PC-3 (cell line): ENCODE results near the gene GALK2. TPM values are rescaled to one million over a fixed set of nuclear protein-coding genes. Genes with fewer than 3 reads are reported as not detected.

Source experiments
- ATAC-seq: fragments of 200-7000 bp; cut with Tn5 transposase; 2 replicates; pipeline ENCODE4 v1.9.1; 2020; ENCODE audit warnings: mild to moderate bottlenecking, moderate library complexity
- BruUV-seq: library from RNA; stranded (reverse); fragments of 400-500 nt; replicated peaks from 2 replicates; lab custom pipeline; 2021; lab: Mats Ljungman, UMichigan
- CTCF ChIA-PET: fragments of 300-600 bp; sonication (Branson Sonifier 250); formaldehyde crosslinking; loops from one replicate; lab custom pipeline; 2022; ENCODE audit warnings: antibody characterized with exemption; lab: Charles Lee
- POLR2A ChIA-PET: fragments of 300-600 bp; sonication (Branson Sonifier 250); formaldehyde crosslinking; loops from one replicate; lab custom pipeline; 2022; ENCODE audit warnings: antibody characterized with exemption; ENCODE audit not compliant: unreplicated experiment; lab: Charles Lee
- DNase-seq: peaks from one replicate; pipeline ENCODE4 v3.0.0-alpha.2; 2015
- H2AFZ ChIP-seq: fragments of 300-600 bp; sonication (generic); 2 replicates; pipeline ENCODE4 v1.6.0; 2016; ENCODE audit warnings: antibody characterized with exemption, low read length
- H3F3A ChIP-seq: fragments of 300-600 bp; sonication (generic); one replicate; pipeline ENCODE4 v1.6.0; 2017; ENCODE audit warnings: antibody characterized with exemption, low read length, control low read depth, mild to moderate bottlenecking; ENCODE audit not compliant: unreplicated experiment
- H3K27ac ChIP-seq: fragments of 300-600 bp; sonication (generic); 2 replicates; pipeline ENCODE4 v1.5.1; 2016; ENCODE audit warnings: mild to moderate bottlenecking, low read length
- H3K27me3 ChIP-seq: fragments of 300-600 bp; sonication (generic); 2 replicates; pipeline ENCODE4 v1.6.1; 2016; ENCODE audit warnings: low read length, mixed read lengths
- H3K36me3 ChIP-seq: fragments of 300-600 bp; sonication (generic); 2 replicates; pipeline ENCODE4 v1.6.1; 2016; ENCODE audit warnings: low read depth, mixed run types, low read length, mixed read lengths
- H3K4me1 ChIP-seq: fragments of 300-600 bp; sonication (generic); 2 replicates; pipeline ENCODE4 v1.5.1; 2016; ENCODE audit warnings: low read length; ENCODE audit not compliant: insufficient read depth
- H3K4me2 ChIP-seq: fragments of 300-600 bp; sonication (generic); 2 replicates; pipeline ENCODE4 v1.6.0; 2016; ENCODE audit warnings: low read length
- H3K4me3 ChIP-seq: fragments of 300-600 bp; sonication (generic); 2 replicates; pipeline ENCODE4 v1.5.1; 2016; ENCODE audit warnings: mild to moderate bottlenecking, low read length, mixed read lengths
- H3K79me2 ChIP-seq: fragments of 300-600 bp; sonication (generic); 2 replicates; pipeline ENCODE4 v1.6.1; 2017; ENCODE audit warnings: low read length, mixed read lengths
- H3K9ac ChIP-seq: fragments of 300-600 bp; sonication (generic); 2 replicates; pipeline ENCODE4 v1.6.0; 2016; ENCODE audit warnings: mild to moderate bottlenecking, low read length
- H3K9me2 ChIP-seq: fragments of 300-600 bp; sonication (generic); replicated peaks from 2 replicates; pipeline ENCODE4 v1.6.1; 2016; ENCODE audit warnings: mixed run types, low read length, mixed read lengths
- H3K9me3 ChIP-seq: fragments of 300-600 bp; sonication (generic); 2 replicates; pipeline ENCODE4 v1.6.1; 2016; ENCODE audit warnings: low read length, mixed read lengths
- H4K20me1 ChIP-seq: fragments of 300-600 bp; sonication (generic); 2 replicates; pipeline ENCODE4 v1.6.1; 2016; ENCODE audit warnings: low read length, mixed read lengths
- CTCF ChIP-seq: fragments of 300-600 bp; sonication (generic); conservative IDR thresholded peaks from 2 replicates; pipeline ENCODE4 v1.5.1; 2017; ENCODE audit warnings: antibody characterized with exemption, low read depth, mild to moderate bottlenecking, low read length
- EZH2 ChIP-seq: fragments of 300-600 bp; sonication (generic); IDR thresholded peaks from one replicate; pipeline ENCODE4 v1.6.1; 2017; ENCODE audit warnings: antibody characterized with exemption, mild to moderate bottlenecking, low read length; ENCODE audit not compliant: unreplicated experiment
- EZH2phosphoT487 ChIP-seq: fragments of 300-600 bp; sonication (generic); IDR thresholded peaks from 2 replicates; pipeline ENCODE4 v1.6.1; 2018; ENCODE audit warnings: mild to moderate bottlenecking, antibody characterized with exemption, low read length, borderline replicate concordance
- intact Hi-C: fragments of 100-400 bp; cut with micrococcal nuclease; formaldehyde crosslinking; loops from 2 replicates; pipeline ENCODE4 v1.9.0; 2023
- total RNA-seq: library from RNA; depleted of rRNA; stranded (reverse); fragments of >200 nt; gene quantifications from 2 replicates; pipeline ENCODE4 v1.2.3, GENCODE V29; 2014

The GALK2 gene
- total RNA-seq, 1 experiment from 2014 or later, result 27.2 TPM

- no peaks in the 10 kb centered on the region for H3K9me2 ChIP-seq
- H3K36me3 ChIP-seq, result no peaks in the 10 kb centered on the region
- ChIA-PET CTCF (interaction anchor here (1.4 kb wide), 1 partner anchor 9 kb away, joined by 4 read pairs; no protein-coding TSS in a partner anchor), POLR2A (interaction anchor here (0.6 kb wide), 2 partner anchors 15 to 17 kb away, joined by 3 to 6 read pairs; partner anchors contain the start of gene GALK2)
- intact Hi-C loops, result loop anchor here (1.0 kb wide), 1 partner anchor 16 kb away; the partner anchor contains the start of gene GALK2
- BruUV-seq, result no TSS peak
- no peaks in the 10 kb centered on the region for H3K9me3 ChIP-seq
- H3K9ac ChIP-seq, result peak overlapping the region; percentile 99
- peak overlapping the region; percentile 100 for H3K4me3 ChIP-seq
- H3K79me2 ChIP-seq, result peaks cover 78% of the 10 kb centered on the region
- DNase-seq, result no peak
- H3F3A ChIP-seq, result no peaks in the 10 kb centered on the region
- no peaks in the 10 kb centered on the region for H3K27me3 ChIP-seq
- H3K4me2 ChIP-seq, result peak overlapping the region; percentile 93
- H3K27ac ChIP-seq, result peak overlapping the region; percentile 52
- H2AFZ ChIP-seq, result peak overlapping the region; percentile 88
- peak; percentile 7; the same call in 1 of the 2 replicates for ATAC-seq
- TF ChIP-seq EZH2phosphoT487 (no peak), CTCF (no peak), EZH2 (no peak)
- peaks cover 31% of the 10 kb centered on the region for H4K20me1 ChIP-seq
- H3K4me1 ChIP-seq, result peaks cover 19% of the 10 kb centered on the region
These were observed 15.3 kb upstream of the GALK2 start for GRCh38 chr15:49154799-49155109.

- Histone ChIP-seq H3F3A (no peaks in the 10 kb centered on the region), H3K79me2 (peaks cover 74% of the 10 kb centered on the region), H3K9me3 (no peaks in the 10 kb centered on the region), H3K9ac (peak within 1 kb of the TSS; percentile 99), H3K36me3 (no peaks in the 10 kb centered on the region), H3K9me2 (no peaks in the 10 kb centered on the region), H3K4me3 (peak within 1 kb of the TSS; percentile 100), H4K20me1 (peaks cover 30% of the 10 kb centered on the region), H3K27me3 (no peaks in the 10 kb centered on the region), H3K27ac (peak within 1 kb of the TSS; percentile 52), H3K4me2 (peak within 1 kb of the TSS; percentile 93), H2AFZ (peak within 1 kb of the TSS; percentile 97), H3K4me1 (peaks cover 19% of the 10 kb centered on the region)
- CTCF ChIA-PET, result interaction anchor here (1.1 to 1.4 kb wide), 2 partner anchors 9 to 15 kb away, joined by 3 to 4 read pairs; partner anchors contain the start of gene GALK2
- POLR2A ChIA-PET, result interaction anchor here (0.6 to 0.7 kb wide), 4 partner anchors 15 to 368 kb away, joined by 3 to 6 read pairs (median 4); partner anchors contain the start of genes GALK2 and SECISBP2L
- TF ChIP-seq CTCF, result no peak
- TF ChIP-seq EZH2, result no peak
- no peak for TF ChIP-seq EZH2phosphoT487
- intact Hi-C loops, result loop anchor here (1.0 kb wide), 1 partner anchor 15 kb away; the partner anchor contains the start of gene GALK2
- ATAC-seq, result peak; percentile 94
- BruUV-seq, result TSS peak; percentile 64
- DNase-seq, result peak; percentile 98
These were observed 14.8 kb upstream of the GALK2 start, which contains the start of gene COPS2 for GRCh38 chr15:49155110-49155833. Gene COPS2, minus strand, starts transcription at chr15:49155599. Its CDS starts 21 bp downstream, at chr15:49155578.
